Fibroblast of lung (primary cell): ENCODE results near the gene BRME1.

Experiments used
- CTCF ChIP-seq, 2 donors: IDR thresholded peaks in 1 of 2; conservative IDR thresholded peaks in 1 of 2; 1 replicate in 1 of 2; 2 replicates in 1 of 2; pipeline ENCODE4 v1.5.1; 2011 to 2012; ENCODE audit warnings: low read length in 2 of 2, control low read depth in 1 of 2, inconsistent platforms in 1 of 2, low read depth in 1 of 2, mild to moderate bottlenecking in 1 of 2
- EZH2 ChIP-seq: IDR thresholded peaks from 2 replicates; pipeline ENCODE4 v1.5.1; 2012; ENCODE audit warnings: low read length, control low read depth, mild to moderate bottlenecking; ENCODE audit errors: missing control alignments

GRCh38 chr19:13888281-13888680 is 17.6 kb downstream of the BRME1 start:
- TF ChIP-seq CTCF (conservative IDR thresholded peaks at IDR 0.05 in 1 of 2, IDR thresholded peaks at IDR 0.05 in 1 of 2; ENCODE audit: low read depth in 1 of 2, low read length in 2 of 2) (no peak), EZH2 (no peak)
